ELR (cell line): ENCODE data around the gene ESRRG.
A peak's percentile ranks its signal among the peaks of the same experiment; 100 is the strongest.
"Not testable (repeated sequence)": the region's sequence is repeated elsewhere in the genome, so short reads cannot be mapped to it uniquely, and the experiment has no call there.

Source experiments
- DNase-seq: peaks from one replicate; pipeline ENCODE4 v3.0.0-alpha.2; 2015; ENCODE audit warnings: low read depth

The ESRRG gene

GRCh38 chr1:216704065-216704464, 19.2 kb downstream of the ESRRG start:
- not testable (repeated sequence) for DNase-seq

GRCh38 chr1:216702170-216702569, 21.1 kb downstream of the ESRRG start:
- no peak for DNase-seq

GRCh38 chr1:216700779-216701178, 22.4 kb downstream of the ESRRG start:
- peak; percentile 10 for DNase-seq

- no peak for DNase-seq
Measured at GRCh38 chr1:216691710-216692109, 31.5 kb downstream of the ESRRG start.

- DNase-seq, result no peak
Measured at GRCh38 chr1:216690603-216691002, 32.6 kb downstream of the ESRRG start.

- DNase-seq, result no peak
Measured at GRCh38 chr1:216688127-216688657, 35.0 kb downstream of the ESRRG start.

- peak; percentile 19 for DNase-seq
Measured at GRCh38 chr1:216686860-216687766, 36.1 kb downstream of the ESRRG start.

- DNase-seq, result no peak
Measured at GRCh38 chr1:216682752-216683151, 40.5 kb downstream of the ESRRG start.

- DNase-seq, result no peak
Measured at GRCh38 chr1:216679108-216679507, 44.1 kb downstream of the ESRRG start.

- DNase-seq, result peak; percentile 55
Measured at GRCh38 chr1:216670118-216670883, 52.9 kb downstream of the ESRRG start.

GRCh38 chr1:216666441-216666840, 56.8 kb downstream of the ESRRG start:
- DNase-seq, result no peak

- no peak for DNase-seq
Measured at GRCh38 chr1:216665856-216666255, 57.4 kb downstream of the ESRRG start.

- DNase-seq, result peak; percentile 6
Measured at GRCh38 chr1:216665406-216665805, 57.8 kb downstream of the ESRRG start.

GRCh38 chr1:216662681-216663080, 60.5 kb downstream of the ESRRG start:
- DNase-seq, result no peak

- no peak for DNase-seq
Measured at GRCh38 chr1:216660561-216660960, 62.7 kb downstream of the ESRRG start.

GRCh38 chr1:216653001-216653400, 70.2 kb downstream of the ESRRG start:
- DNase-seq, result no peak

GRCh38 chr1:216651826-216652418, 71.3 kb downstream of the ESRRG start:
- DNase-seq, result no peak

GRCh38 chr1:216643176-216643575, 80.1 kb downstream of the ESRRG start:
- DNase-seq, result no peak

- no peak for DNase-seq
Measured at GRCh38 chr1:216641669-216642460, 81.4 kb downstream of the ESRRG start.

- no peak for DNase-seq
Measured at GRCh38 chr1:216640100-216640499, 83.1 kb downstream of the ESRRG start.

GRCh38 chr1:216632980-216633379, 90.2 kb downstream of the ESRRG start:
- DNase-seq, result no peak

- no peak for DNase-seq
Measured at GRCh38 chr1:216630532-216630931, 92.7 kb downstream of the ESRRG start.
